ENCODE results near the gene SYNPO2.

DNA sequence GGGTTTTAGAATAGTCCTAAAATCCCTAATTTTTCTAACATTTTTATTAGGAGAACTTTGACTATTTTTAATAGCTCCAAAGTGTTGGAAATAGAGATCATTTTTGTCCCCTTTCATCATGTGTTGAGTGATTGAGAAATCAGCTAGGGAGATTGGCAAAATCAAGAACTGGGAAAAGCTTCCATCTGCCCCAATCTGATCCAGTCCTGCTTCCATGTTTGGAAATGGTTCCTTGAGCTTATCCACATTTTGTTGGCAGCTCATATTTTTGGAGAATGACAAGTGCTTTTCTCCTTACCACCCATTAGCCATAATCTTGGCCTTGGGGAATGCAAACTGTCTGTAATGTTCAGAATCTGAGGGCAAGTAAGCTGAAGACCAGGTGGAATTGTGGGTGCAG is 73.9 kb downstream of the SYNPO2 start:
- TF ChIP-seq POLR2AphosphoS5 (IDR thresholded peaks at IDR 0.05), result no peak
- TF ChIP-seq, protein P1, sequence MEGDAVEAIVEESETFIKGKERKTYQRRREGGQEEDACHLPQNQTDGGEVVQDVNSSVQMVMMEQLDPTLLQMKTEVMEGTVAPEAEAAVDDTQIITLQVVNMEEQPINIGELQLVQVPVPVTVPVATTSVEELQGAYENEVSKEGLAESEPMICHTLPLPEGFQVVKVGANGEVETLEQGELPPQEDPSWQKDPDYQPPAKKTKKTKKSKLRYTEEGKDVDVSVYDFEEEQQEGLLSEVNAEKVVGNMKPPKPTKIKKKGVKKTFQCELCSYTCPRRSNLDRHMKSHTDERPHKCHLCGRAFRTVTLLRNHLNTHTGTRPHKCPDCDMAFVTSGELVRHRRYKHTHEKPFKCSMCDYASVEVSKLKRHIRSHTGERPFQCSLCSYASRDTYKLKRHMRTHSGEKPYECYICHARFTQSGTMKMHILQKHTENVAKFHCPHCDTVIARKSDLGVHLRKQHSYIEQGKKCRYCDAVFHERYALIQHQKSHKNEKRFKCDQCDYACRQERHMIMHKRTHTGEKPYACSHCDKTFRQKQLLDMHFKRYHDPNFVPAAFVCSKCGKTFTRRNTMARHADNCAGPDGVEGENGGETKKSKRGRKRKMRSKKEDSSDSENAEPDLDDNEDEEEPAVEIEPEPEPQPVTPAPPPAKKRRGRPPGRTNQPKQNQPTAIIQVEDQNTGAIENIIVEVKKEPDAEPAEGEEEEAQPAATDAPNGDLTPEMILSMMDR (IDR thresholded peaks at IDR 0.05 in 8 of 11, conservative IDR thresholded peaks at IDR 0.05 in 3 of 11), result no peak
